GM18858 (cell line): ENCODE results near the gene GGNBP2.
"Not testable (repeated sequence)": the region's sequence is repeated elsewhere in the genome, so short reads cannot be mapped to it uniquely, and the experiment has no call there.

Source experiments
- ATAC-seq: cut with Tn5 transposase; IDR thresholded peaks from one replicate; pipeline ENCODE4 v1.9.1; 2021; ENCODE audit not compliant: unreplicated experiment

The GGNBP2 gene

GRCh38 chr17:36600465-36600864 lies 55.7 kb downstream of the GGNBP2 start:
- no peak for ATAC-seq

GRCh38 chr17:36600936-36601302 lies 56.2 kb downstream of the GGNBP2 start:
- no peak for ATAC-seq

- ATAC-seq = no peak
These were observed 56.7 kb downstream of the GGNBP2 start, which contains the start of gene MRM1 for GRCh38 chr17:36601303-36602029. TSS of gene MRM1 (plus strand) at chr17:36601583. CDS start at chr17:36601811, 228 bp downstream.

- no peak for ATAC-seq
These were observed 57.5 kb downstream of the GGNBP2 start for GRCh38 chr17:36602030-36602748.

GRCh38 chr17:36602924-36603384 lies 58.2 kb downstream of the GGNBP2 start:
- no peak for ATAC-seq

- ATAC-seq = not testable (repeated sequence)
These were observed 60.3 kb downstream of the GGNBP2 start for GRCh38 chr17:36605028-36605427.

- ATAC-seq = no peak
These were observed 63.6 kb downstream of the GGNBP2 start for GRCh38 chr17:36608280-36608679.

- no peak for ATAC-seq
These were observed 64.2 kb downstream of the GGNBP2 start for GRCh38 chr17:36608794-36609497.

GRCh38 chr17:36609498-36609862 lies 64.8 kb downstream of the GGNBP2 start:
- no peak for ATAC-seq

- ATAC-seq = no peak
These were observed 65.8 kb downstream of the GGNBP2 start for GRCh38 chr17:36610474-36610873.

GRCh38 chr17:36611345-36612072 lies 66.8 kb downstream of the GGNBP2 start:
- no peak for ATAC-seq

GRCh38 chr17:36612323-36612722 lies 67.6 kb downstream of the GGNBP2 start:
- ATAC-seq = no peak

GRCh38 chr17:36613155-36613554 lies 68.4 kb downstream of the GGNBP2 start:
- no peak for ATAC-seq

- no peak for ATAC-seq
These were observed 69.4 kb downstream of the GGNBP2 start for GRCh38 chr17:36614081-36614480.

GRCh38 chr17:36614933-36615332 lies 70.2 kb downstream of the GGNBP2 start:
- no peak for ATAC-seq

- no peak for ATAC-seq
These were observed 71.6 kb downstream of the GGNBP2 start for GRCh38 chr17:36616061-36617029.

- no peak for ATAC-seq
These were observed 73.1 kb downstream of the GGNBP2 start for GRCh38 chr17:36617773-36618172.

GRCh38 chr17:36623281-36623680 lies 78.6 kb downstream of the GGNBP2 start:
- no peak for ATAC-seq

GRCh38 chr17:36625188-36625587 lies 80.5 kb downstream of the GGNBP2 start:
- no peak for ATAC-seq

- ATAC-seq = no peak
These were observed 82.4 kb downstream of the GGNBP2 start for GRCh38 chr17:36627101-36627500.
